NCI-H128 (cell line): ENCODE data around the gene SH3RF3.
A peak's percentile ranks its signal among the peaks of the same experiment; 100 is the strongest.

Source experiments
- DNase-seq: peaks from one replicate; lab custom pipeline; 2025; ENCODE audit not compliant: unreplicated experiment; lab: John Stamatoyannopoulos, UW

SH3RF3 gene

GRCh38 chr2:109368798-109369197, 239.8 kb downstream of the SH3RF3 start:
- DNase-seq: no peak

DNA sequence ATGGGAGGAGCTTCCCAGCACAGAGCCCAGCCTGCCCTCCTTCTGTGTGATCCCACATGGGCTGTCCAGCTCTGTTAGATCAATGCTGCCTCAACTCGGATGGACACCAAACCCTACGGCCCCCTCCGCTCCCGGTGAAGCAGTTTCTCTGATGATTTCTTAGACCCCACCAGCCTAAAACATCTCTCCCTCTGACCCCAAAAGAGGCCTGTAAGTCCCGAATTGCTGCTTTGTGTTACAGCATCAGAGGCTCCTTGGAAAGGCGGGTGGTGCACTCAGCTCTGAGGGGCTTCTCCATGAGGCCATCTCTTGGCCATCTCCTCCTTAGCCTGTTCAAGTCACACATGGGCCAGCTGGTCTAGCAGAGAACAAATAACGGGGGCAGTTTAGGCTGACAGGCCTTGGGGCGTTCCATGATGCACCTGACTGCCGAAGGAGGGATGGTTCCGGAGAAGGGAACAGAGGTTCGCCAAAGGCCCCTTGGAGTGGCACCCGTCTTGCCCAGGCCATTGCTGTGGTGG, 240.7 kb downstream of the SH3RF3 start:
- no peak for DNase-seq

GRCh38 chr2:109370399-109371035, 241.5 kb downstream of the SH3RF3 start:
- no peak for DNase-seq

- DNase-seq: no peak
Measured at GRCh38 chr2:109371481-109372170, 242.6 kb downstream of the SH3RF3 start.

DNA sequence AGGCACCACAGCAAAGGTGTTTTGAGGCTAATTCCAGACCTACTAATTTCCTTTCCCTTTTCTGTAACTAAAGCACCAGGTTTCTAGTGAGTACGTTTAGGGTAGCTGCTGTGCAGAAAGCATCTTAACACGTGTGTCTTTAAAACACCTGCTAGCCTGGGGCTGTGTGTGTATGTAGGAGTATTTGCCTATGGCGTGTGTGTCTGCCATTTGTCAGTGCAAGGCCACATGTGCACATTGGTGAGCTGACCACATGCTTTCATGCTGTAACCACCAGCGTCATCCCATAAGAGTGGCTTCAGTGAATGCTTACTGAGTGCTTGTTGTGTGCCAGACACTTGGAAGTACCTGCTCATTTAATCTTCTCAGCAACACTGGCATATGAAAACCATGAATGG, 243.2 kb downstream of the SH3RF3 start:
- DNase-seq: no peak

DNA sequence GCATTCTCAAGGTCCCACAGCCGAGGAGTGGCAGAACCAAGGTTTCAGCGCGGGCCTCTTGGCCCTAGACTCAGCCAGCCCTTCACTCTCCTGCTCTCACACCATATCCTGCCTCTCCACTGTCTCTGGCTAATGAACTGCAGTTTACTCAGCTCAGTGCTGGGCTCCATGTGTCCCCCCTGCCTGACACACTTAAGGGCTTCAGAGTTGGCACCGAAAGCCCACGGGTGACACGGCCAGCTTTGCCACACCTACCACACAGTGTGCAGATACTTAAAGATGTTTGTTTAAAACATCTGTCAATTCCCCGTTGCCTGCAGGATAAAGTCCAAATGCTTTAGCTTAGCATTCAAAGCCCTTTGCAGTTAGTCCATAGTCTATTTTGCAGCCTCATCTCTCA, 243.6 kb downstream of the SH3RF3 start:
- DNase-seq: no peak

- DNase-seq: no peak
Measured at GRCh38 chr2:109373791-109374547, 245.0 kb downstream of the SH3RF3 start.

DNA sequence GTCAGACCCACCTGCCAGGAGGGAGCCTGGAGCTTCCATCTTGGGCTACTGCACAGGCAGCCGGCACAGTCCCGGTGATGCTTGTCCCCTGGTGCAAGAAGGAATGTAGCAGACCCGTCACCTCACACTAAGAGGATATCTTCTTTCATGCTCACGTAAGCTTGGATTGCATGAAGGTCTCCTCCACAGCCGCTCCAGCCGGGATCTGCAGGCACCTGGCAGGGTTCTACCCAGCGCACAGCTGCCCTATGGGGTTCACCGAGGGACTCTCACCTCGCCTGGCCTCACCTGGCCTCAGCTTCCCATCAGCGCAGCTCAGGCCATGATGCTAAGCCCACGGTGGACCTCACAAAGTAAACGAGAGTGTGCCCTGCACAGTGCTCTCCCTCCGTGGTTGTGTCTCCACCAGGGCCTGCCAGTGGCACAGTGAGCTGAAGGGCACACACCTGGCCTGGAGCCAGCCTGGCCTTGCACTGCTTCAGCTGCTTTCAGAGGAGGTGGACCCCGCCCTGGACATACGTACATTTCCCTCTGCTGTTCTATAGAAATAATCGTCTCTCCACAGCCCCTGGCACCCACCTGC, 245.6 kb downstream of the SH3RF3 start:
- no peak for DNase-seq

DNA sequence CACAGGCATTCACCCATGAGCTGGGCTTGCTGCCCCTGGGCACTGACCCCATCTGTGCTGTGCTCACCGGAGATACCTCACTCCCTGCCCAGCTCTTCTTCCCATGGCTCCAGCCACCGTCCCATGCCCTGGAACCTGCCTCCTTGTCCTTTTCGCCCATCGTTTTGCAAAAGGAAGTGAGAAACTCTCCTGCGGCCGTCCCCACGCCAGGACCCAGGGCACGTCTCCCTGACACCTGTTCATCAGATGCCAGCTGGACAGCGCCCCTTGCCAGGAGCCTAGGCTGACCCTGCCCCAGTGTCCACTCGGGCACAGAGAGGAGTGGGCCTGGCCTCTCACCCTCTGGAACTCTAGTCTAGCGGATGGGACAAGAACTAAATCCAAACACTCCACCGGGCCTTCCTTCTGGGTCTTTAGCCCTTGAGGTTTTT, 246.1 kb downstream of the SH3RF3 start:
- no peak for DNase-seq

- no peak for DNase-seq
Measured at GRCh38 chr2:109375656-109376055, 246.7 kb downstream of the SH3RF3 start.

GRCh38 chr2:109376115-109376514, 247.1 kb downstream of the SH3RF3 start:
- DNase-seq: no peak

GRCh38 chr2:109376796-109377495, 247.9 kb downstream of the SH3RF3 start:
- DNase-seq: no peak

DNA sequence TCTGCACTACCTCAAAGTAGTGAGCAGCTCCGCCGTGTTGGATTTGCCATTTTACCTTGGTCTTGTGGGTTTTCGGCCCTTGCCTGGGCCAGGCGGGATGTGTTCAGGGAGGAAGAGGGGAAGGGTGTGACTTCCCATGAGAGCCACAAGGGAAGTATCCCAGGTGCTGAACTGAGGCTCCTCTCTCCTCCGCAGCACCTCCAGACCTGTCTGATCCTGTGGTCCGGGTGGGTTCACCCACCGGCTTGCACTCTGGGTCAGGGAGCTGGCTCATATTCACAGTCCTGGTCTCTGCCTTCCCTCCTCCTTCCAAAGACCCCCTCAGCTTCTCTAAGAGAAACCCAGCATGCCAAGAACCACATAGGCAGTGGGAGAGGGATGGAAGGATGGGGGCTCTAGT, 249.0 kb downstream of the SH3RF3 start:
- no peak for DNase-seq

DNA sequence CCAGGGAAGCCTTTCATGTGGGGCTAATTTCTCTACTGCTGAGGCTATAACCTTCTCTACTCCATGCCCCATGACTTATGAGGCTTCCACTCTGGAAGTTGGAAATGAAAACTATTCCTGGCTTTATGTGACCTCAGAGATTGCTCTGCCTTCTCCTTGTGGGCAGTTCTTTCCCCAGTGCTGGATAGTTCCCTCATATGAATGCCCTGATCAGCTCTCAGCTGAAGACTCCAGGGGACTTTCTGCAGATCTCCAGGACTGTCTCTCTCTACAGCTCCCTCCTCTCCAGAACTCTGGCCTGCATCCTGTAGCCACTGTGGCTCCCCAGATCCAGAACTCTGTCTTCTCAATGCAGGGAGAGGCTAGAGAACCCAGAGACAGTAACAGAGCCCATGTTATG, 249.7 kb downstream of the SH3RF3 start:
- DNase-seq: no peak

GRCh38 chr2:109379507-109379906, 250.5 kb downstream of the SH3RF3 start:
- no peak for DNase-seq

DNA sequence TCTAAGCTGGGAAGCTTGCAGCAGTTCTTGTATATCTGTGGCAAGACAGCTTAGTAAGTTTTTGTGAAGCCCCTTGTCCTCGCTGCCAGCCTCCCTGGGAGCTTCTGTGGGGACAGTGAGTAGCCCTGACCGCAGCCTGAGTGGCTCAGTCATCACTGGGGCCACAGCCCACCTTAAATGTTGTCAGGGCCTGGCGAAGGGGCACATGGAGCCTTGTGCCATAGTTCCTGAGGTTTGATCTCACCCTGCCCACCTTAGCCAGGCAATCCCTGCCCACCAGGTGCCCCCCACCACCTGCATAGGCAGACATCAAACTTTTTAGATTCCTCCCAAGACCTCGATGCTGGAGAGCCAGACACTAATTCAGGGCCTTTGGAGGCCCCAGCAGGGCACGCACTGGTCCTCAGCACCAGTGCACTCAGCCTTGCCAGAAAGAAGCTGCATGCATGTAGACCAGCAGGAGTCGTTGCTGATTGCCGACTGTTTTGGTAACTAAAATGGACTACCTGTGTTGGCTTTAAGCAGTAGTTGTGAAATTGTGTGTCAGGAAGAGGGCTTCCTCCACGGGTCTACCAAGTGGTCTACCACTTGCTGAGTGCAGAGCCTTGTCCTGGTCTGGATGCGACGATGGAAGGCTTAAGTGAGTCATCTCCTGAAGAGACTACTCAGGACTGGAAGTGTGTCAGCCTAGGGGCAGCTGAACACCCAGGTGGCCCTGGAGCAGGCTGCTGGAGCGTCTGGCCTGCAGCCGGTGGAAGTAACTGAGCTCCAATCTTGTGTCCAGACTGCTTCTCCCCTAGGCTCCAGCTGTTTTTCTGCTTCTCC, 251.7 kb downstream of the SH3RF3 start:
- no peak for DNase-seq

GRCh38 chr2:109381327-109381820, 252.4 kb downstream of the SH3RF3 start:
- no peak for DNase-seq

DNA sequence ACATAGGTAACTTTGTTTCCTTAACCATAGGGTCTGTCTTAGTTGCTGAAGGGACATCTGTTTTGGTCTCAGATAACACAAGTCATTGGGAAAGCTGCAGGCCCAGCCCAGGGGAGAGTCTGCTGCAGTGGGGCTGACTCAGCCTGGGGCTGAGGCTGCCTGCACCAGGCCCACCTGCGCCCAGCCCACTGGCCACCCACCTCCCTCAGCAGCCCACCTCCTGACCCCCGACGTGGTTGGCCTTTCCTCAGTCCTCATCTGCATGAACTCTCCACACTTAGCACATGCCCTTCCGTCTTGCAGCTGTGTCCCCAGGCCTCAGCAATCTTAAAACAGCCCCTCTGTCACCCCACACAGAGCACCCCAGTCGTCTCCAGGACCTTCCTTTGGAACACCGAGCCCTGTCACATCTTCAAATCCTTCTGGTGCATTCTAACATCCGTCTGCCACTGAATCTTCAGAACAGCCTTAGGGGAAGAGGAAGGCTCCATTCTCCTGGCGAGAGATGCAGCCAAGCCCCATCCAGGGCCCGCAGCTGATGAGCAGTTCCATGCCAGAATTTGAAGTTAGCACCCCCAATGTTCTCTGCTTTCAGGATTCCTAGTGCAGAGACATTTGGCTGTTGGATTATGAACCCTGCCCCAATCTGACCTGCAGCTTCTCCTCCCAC, 253.4 kb downstream of the SH3RF3 start:
- DNase-seq: no peak

GRCh38 chr2:109382951-109383350, 253.9 kb downstream of the SH3RF3 start:
- DNase-seq: peak; percentile 71
